ENCODE results near the gene PDE4A. TPM values are rescaled to one million over a fixed set of nuclear protein-coding genes. Genes with fewer than 3 reads are reported as not detected.
"Not testable (repeated sequence)": the region's sequence is repeated elsewhere in the genome, so short reads cannot be mapped to it uniquely, and the experiment has no call there.

Gene PDE4A
- 16.8 to 18.9 TPM (median 18.8 TPM) in 3 replicates for total RNA-seq
- long read RNA-seq, transcript PDE4A-201 (15 exons, 2,583 nt) = major isoform, 11 of 40 reads
- long read RNA-seq, partial matches to known transcripts = 18 of 40 reads
- long read RNA-seq, other reads (novel, unspliced or antisense) = 11 of 40 reads

DNA sequence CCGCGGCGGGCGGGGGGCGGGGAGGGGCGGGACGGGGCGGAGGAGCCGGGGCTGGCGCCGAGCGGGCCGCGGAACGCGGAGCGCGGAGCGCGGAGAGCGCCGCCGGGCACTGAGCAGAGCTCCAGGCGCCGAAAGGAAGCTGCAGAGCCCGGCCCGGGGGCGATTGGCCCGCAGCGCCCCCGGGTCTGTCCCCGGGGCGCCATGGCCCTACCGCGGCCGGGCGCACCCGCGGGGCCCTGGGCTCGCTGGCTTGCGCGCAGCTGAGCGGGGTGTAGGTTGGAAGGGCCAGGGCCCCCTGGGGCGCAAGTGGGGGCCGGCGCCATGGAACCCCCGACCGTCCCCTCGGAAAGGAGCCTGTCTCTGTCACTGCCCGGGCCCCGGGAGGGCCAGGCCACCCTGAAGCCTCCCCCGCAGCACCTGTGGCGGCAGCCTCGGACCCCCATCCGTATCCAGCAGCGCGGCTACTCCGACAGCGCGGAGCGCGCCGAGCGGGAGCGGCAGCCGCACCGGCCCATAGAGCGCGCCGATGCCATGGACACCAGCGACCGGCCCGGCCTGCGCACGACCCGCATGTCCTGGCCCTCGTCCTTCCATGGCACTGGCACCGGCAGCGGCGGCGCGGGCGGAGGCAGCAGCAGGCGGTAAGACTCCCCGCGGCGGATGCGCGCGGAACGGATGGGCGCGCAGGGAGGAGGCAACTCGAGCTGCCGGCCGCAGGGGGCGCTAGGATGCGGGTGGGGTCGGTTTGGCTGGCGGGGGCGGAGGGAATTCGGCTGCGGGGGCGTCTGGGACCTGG lies at the start of gene PDE4A:
PDE4A (plus strand) TSS at position 95 of the 796 bp plus-strand sequence; CDS start at position 322, 227 bp downstream.
- Mint-ChIP-seq H3K4me1 (ENCODE audit: low read depth) (peaks cover 37% of the 10 kb centered on the region), H3K27ac (ENCODE audit: unreplicated experiment) (peak within 1 kb of the TSS; percentile 60), H3K9me3 (ENCODE audit: low read depth) (no peaks in the 10 kb centered on the region), H3K27me3 (ENCODE audit: low read depth) (peaks cover 36% of the 10 kb centered on the region), H3K36me3 (ENCODE audit: low read depth) (no peaks in the 10 kb centered on the region), H3K4me3 (ENCODE audit: unreplicated experiment) (peak within 1 kb of the TSS; percentile 79)
- peak; percentile 78 for TF ChIP-seq CTCF (IDR thresholded peaks at IDR 0.05)
- no peak for DNase-seq (ENCODE audit: low spot score)

DNA sequence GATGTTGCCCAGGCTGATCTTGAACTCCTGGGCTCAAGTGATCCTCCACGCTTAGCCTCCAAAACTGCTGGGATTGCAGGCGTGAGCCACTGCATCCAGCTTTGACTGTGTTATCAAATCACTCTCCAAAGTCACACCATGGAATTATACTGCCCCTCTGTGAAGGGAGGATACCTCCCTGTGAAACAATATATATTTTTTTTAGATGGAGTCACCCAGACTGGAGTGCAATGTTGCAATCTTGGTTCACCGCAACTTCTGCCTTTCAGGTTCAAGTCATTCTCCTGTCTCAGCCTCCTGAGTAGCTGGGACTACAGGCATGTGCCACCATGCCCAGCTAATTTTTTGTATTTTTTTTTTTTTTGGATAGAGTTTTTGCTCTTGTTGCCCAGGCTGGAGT lies 47.6 kb upstream of the PDE4A start:
- H3K27ac Mint-ChIP-seq (ENCODE audit: unreplicated experiment) = no peak overlapping the region
- no peaks in the 10 kb centered on the region for H3K4me1 Mint-ChIP-seq (ENCODE audit: low read depth)
- no peaks in the 10 kb centered on the region for H3K27me3 Mint-ChIP-seq (ENCODE audit: low read depth)
- DNase-seq (ENCODE audit: low spot score) = no peak
- TF ChIP-seq CTCF (IDR thresholded peaks at IDR 0.05) = no peak
- H3K4me3 Mint-ChIP-seq (ENCODE audit: unreplicated experiment) = no peak overlapping the region
- H3K9me3 Mint-ChIP-seq (ENCODE audit: low read depth) = peaks cover 2% of the 10 kb centered on the region
- peaks cover 29% of the 10 kb centered on the region for H3K36me3 Mint-ChIP-seq (ENCODE audit: low read depth)

DNA sequence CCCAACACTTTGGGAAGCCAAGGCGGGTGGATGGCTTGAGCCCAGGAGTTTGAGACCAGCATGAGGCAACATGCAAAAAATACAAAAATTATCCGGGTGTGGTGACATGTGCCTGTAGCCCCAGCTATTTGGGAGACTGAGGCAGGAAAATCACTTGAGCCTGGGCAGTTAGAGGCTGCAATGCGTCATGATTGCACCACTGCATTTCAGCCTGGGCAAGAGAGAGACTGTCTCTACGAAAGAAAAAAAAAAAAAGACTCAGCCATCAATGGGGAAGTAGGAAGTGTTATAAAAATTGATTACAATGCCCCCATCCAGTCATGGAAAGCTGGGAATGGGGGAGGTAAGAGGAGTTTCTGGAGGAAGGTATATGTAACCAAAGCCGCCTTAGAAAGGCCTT lies 45.4 kb upstream of the PDE4A start:
- Mint-ChIP-seq H3K36me3 (ENCODE audit: low read depth) (peaks cover 15% of the 10 kb centered on the region), H3K27ac (ENCODE audit: unreplicated experiment) (no peak overlapping the region), H3K4me3 (ENCODE audit: unreplicated experiment) (no peak overlapping the region), H3K9me3 (ENCODE audit: low read depth) (no peaks in the 10 kb centered on the region), H3K27me3 (ENCODE audit: low read depth) (no peaks in the 10 kb centered on the region), H3K4me1 (ENCODE audit: low read depth) (peaks cover 6% of the 10 kb centered on the region)
- TF ChIP-seq CTCF (IDR thresholded peaks at IDR 0.05) = no peak
- no peak for DNase-seq (ENCODE audit: low spot score)

DNA sequence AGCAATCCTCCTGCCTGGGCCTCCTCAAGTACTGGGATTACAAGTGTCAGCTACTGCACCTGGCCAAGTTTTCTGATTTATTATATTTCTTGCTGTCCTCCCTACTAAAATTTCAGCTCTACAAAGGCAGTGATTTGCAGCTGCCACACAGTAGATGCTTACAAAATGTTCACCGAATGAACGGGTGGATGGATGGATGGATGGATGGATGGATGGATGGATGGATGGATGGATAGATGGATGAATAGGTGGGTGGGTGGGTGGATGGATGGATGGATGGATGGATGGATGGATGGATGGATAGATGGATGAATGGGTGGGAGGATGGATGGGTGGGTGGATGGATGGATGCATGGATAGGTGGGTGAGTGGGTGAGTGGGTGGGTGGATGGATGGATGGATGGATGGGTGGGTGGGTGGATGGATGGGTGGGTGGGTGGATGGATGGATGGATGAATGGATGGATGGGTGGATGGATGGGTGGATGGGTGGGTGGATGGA lies 43.1 kb upstream of the PDE4A start:
- Mint-ChIP-seq H3K4me1 (ENCODE audit: low read depth) (peaks cover 17% of the 10 kb centered on the region), H3K36me3 (ENCODE audit: low read depth) (peaks cover 14% of the 10 kb centered on the region)
- not testable (repeated sequence) for H3K4me3 Mint-ChIP-seq (ENCODE audit: unreplicated experiment); H3K9me3 Mint-ChIP-seq (ENCODE audit: low read depth); DNase-seq (ENCODE audit: low spot score); H3K27me3 Mint-ChIP-seq (ENCODE audit: low read depth); H3K27ac Mint-ChIP-seq (ENCODE audit: unreplicated experiment)

DNA sequence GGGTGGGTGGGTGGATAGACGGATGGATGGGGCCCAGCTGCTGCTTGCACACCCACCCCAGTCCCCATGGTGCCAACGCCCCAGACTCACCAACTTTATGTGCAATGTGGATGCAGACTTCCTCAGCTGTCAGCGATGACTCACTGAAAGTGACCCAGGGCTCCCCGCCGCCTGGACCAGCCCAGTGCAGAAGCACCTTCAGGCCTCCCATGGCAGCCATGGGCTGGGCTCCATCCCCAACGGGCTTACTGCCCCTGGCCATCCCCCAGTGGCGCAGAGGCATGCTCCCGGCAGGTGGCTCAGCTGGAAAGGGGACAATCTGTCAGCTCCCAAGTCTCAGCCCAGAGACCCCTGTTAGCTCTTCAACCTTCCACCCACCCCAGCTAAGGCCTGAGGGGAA lies 42.2 kb upstream of the PDE4A start:
- H3K4me3 Mint-ChIP-seq (ENCODE audit: unreplicated experiment) = no peak overlapping the region
- H3K27me3 Mint-ChIP-seq (ENCODE audit: low read depth) = no peaks in the 10 kb centered on the region
- peaks cover 17% of the 10 kb centered on the region for H3K4me1 Mint-ChIP-seq (ENCODE audit: low read depth)
- H3K9me3 Mint-ChIP-seq (ENCODE audit: low read depth) = no peaks in the 10 kb centered on the region
- no peak for TF ChIP-seq CTCF (IDR thresholded peaks at IDR 0.05)
- peaks cover 14% of the 10 kb centered on the region for H3K36me3 Mint-ChIP-seq (ENCODE audit: low read depth)
- DNase-seq (ENCODE audit: low spot score) = no peak
- no peak overlapping the region for H3K27ac Mint-ChIP-seq (ENCODE audit: unreplicated experiment)

Data from chondrocyte (in vitro differentiated cells).